A549 (cell line): ENCODE results near the gene CLDN11. TPM values are rescaled to one million over a fixed set of nuclear protein-coding genes. Genes with fewer than 3 reads are reported as not detected.
A peak's percentile ranks its signal among the peaks of the same experiment; 100 is the strongest.

Experiments used
- ATAC-seq, 2 experiments: fragments of 200-7000 bp in 1 of 2; fragments of >200 bp in 1 of 2; cut with Nextera tagmentation in 1 of 2; cut with Tn5 transposase in 1 of 2; 3 replicates each; pipeline versions ENCODE4 v1.8.0 to v1.9.1; 2018 to 2020; ENCODE audit warnings: mild to moderate bottlenecking in 1 of 2, moderate library complexity in 1 of 2
- CTCF ChIA-PET: fragments of 300-600 bp; sonication (Branson Sonifier 250); formaldehyde crosslinking; extraction: SDS; loops from one replicate; lab custom pipeline; 2021; ENCODE audit warnings: antibody characterized with exemption, inconsistent platforms; lab: Yijun Ruan, JAX
- POLR2A ChIA-PET: fragments of 350-600 bp; formaldehyde crosslinking; extraction: SDS; loops from one replicate; lab custom pipeline; 2021; ENCODE audit warnings: antibody characterized with exemption, inconsistent platforms; lab: Yijun Ruan, JAX
- DNase-seq, 2 experiments: peaks; one replicate each; pipeline versions ENCODE4 v3.0.0 to v3.0.0-alpha.2; 2011 to 2016; ENCODE audit warnings: low read depth in 1 of 2, low spot score in 1 of 2
- FAIRE-seq: peaks from 2 replicates; lab custom pipeline; 2011; peaks lifted over from hg19 to GRCh38; lab: Jason Lieb, UNC
- H3K27ac ChIP-seq, 2 experiments: fragments of >200 bp; sonication (Bioruptor Twin); formaldehyde crosslinking; 3 replicates each; pipeline ENCODE4 v1.5.1; 2016 to 2017
- H3K4me1 ChIP-seq: fragments of >200 bp; sonication (Bioruptor Twin); formaldehyde crosslinking; 3 replicates; pipeline ENCODE4 v1.6.1; 2016
- H3K4me2 ChIP-seq: fragments of >200 bp; sonication (Bioruptor Twin); formaldehyde crosslinking; 3 replicates; pipeline ENCODE4 v1.6.1; 2016
- H3K4me3 ChIP-seq: fragments of >200 bp; sonication (Bioruptor Twin); formaldehyde crosslinking; 3 replicates; pipeline ENCODE4 v1.5.1; 2016
- H3K9me3 ChIP-seq: fragments of >200 bp; sonication (Bioruptor Twin); formaldehyde crosslinking; 3 replicates; pipeline ENCODE4 v1.6.1; 2016
- ATOH8 ChIP-seq: fragments of 250-450 bp; sonication (Bioruptor Pico); IDR thresholded peaks from 2 replicates; pipeline ENCODE4 v1.5.0; 2020; ENCODE audit warnings: low read depth, mild to moderate bottlenecking, moderate library complexity
- BHLHE40 ChIP-seq: IDR thresholded peaks from 2 replicates; pipeline ENCODE4 v1.6.1; 2012; ENCODE audit warnings: low read depth, low read length, inconsistent platforms
- CEBPB ChIP-seq, 2 experiments: fragments of >200 bp in 1 of 2; sonication (Bioruptor Twin) in 1 of 2; formaldehyde crosslinking in 1 of 2; IDR thresholded peaks; 2 replicates each; pipeline ENCODE4 v1.6.1; 2012 to 2016
- ELK1 ChIP-seq: fragments of 150-350 bp; IDR thresholded peaks from 2 replicates; pipeline ENCODE4 v1.6.1; 2014; ENCODE audit warnings: low read depth, mild to moderate bottlenecking, low read length
- ESRRA ChIP-seq: fragments of 150-350 bp; IDR thresholded peaks from 2 replicates; pipeline ENCODE4 v1.6.1; 2014; ENCODE audit warnings: mild to moderate bottlenecking, low read length, borderline replicate concordance
- FOXS1 ChIP-seq: fragments of 250-450 bp; sonication (Bioruptor Pico); IDR thresholded peaks from 2 replicates; pipeline ENCODE4 v1.5.0; 2020; ENCODE audit warnings: mild to moderate bottlenecking, moderate library complexity
- GATA3 ChIP-seq: IDR thresholded peaks from 2 replicates; pipeline ENCODE4 v1.6.1; 2012; ENCODE audit warnings: borderline replicate concordance
- HDAC2 ChIP-seq: fragments of 200-600 bp; sonication (generic); IDR thresholded peaks from 2 replicates; pipeline ENCODE4 v1.6.1; 2016
- HEYL ChIP-seq: fragments of 250-450 bp; sonication (Bioruptor Pico); IDR thresholded peaks from 2 replicates; pipeline ENCODE4 v1.8.0; 2021; ENCODE audit warnings: mild to moderate bottlenecking, moderate library complexity
- JUN ChIP-seq, 2 experiments: fragments of >200 bp; sonication (Bioruptor Twin); formaldehyde crosslinking; IDR thresholded peaks; 2 replicates in 1 of 2; 3 replicates in 1 of 2; pipeline ENCODE4 v1.6.1; 2016 to 2017
- KDM1A ChIP-seq: fragments of 200-600 bp; sonication (generic); IDR thresholded peaks from 2 replicates; pipeline ENCODE4 v1.6.1; 2016; ENCODE audit warnings: low read depth, mild to moderate bottlenecking
- NR3C1 ChIP-seq: fragments of >200 bp; sonication (Bioruptor Twin); formaldehyde crosslinking; IDR thresholded peaks from 3 replicates; pipeline ENCODE4 v1.6.1; 2017
- SREBF2 ChIP-seq: fragments of 450-650 bp; IDR thresholded peaks from 2 replicates; pipeline ENCODE4 v1.6.1; 2014; ENCODE audit warnings: mild to moderate bottlenecking, moderate library complexity
- TFCP2L1 ChIP-seq: fragments of 250-450 bp; sonication (Bioruptor Pico); IDR thresholded peaks from 2 replicates; pipeline ENCODE4 v1.5.0; 2021; ENCODE audit warnings: mild to moderate bottlenecking
- USF2 ChIP-seq: fragments of 450-650 bp; IDR thresholded peaks from 2 replicates; pipeline ENCODE4 v1.6.1; 2014; ENCODE audit warnings: antibody characterized with exemption
- ZFP36 ChIP-seq: fragments of 450-650 bp; IDR thresholded peaks from 2 replicates; pipeline ENCODE4 v1.6.1; 2014; ENCODE audit warnings: borderline replicate concordance; ENCODE audit not compliant: partially characterized antibody
- ZNF302 ChIP-seq: fragments of 250-450 bp; sonication (Bioruptor Pico); IDR thresholded peaks from 2 replicates; pipeline ENCODE4 v1.9.0; 2021; ENCODE audit warnings: inconsistent platforms, mild to moderate bottlenecking, moderate library complexity
- WGBS: methylation state at CpG from one replicate; pipeline ENCODE4 v1.1.6; 2017; ENCODE audit errors: missing lambda C conversion rate; 5-methylcytosine and 5-hydroxymethylcytosine counted together
- polyA plus RNA-seq, 4 experiments: library from polyadenylated mRNA; depleted of rRNA in 3 of 4; stranded (reverse); fragments of >200 nt; fragmentation: RNase III in 1 of 4; extraction: RNeasy Plus Mini Kit Qiagen cat#74134 plus additional on column Dnase treatment in 1 of 4; gene quantifications; 2 replicates in 3 of 4; 3 replicates in 1 of 4; pipeline ENCODE4 v1.2.3, GENCODE V29; 2011 to 2017
- TF ChIP-seq, protein P1 (sequence below): fragments of >200 bp; sonication (Bioruptor Twin); formaldehyde crosslinking; IDR thresholded peaks from 2 replicates; pipeline ENCODE4 v1.6.1; 2016

The CLDN11 gene
- polyA plus RNA-seq, 2 of the 4 experiments (the other 2 are of a cell fraction): 0.44 to 0.56 TPM

DNA sequence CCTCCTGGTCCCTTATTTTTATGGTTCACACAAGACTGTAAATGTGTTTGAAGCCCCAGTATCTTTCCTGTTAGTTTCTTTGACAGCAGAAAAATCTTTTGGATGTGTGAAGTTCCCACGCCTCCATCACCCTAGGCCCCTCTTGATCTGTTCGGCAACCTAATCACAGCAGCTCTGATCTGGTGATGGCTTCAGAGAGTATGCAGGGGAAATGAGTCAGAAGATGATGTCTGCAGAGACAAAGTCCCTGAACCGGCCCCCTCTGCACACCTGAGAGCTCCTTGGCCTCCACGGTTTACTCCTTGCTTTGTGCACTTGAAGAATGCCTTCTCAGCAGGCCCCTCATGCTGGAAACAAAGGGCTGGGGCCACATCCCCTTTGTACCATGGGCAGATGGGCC lies 63.5 kb downstream of the CLDN11 start:
- no peak for ATAC-seq
- no peaks in the 10 kb centered on the region for H3K4me1 ChIP-seq
- no peak for TF ChIP-seq TFCP2L1 (CRISPR knock-in tag)
- no peak for TF ChIP-seq JUN (IDR thresholded peaks at IDR 0.05)
- no peak for TF ChIP-seq FOXS1
- TF ChIP-seq HEYL (CRISPR knock-in tag): no peak
- TF ChIP-seq ZNF302: no peak
- no peak for TF ChIP-seq ZFP36
- no peak for TF ChIP-seq CEBPB (IDR thresholded peaks at IDR 0.05)
- TF ChIP-seq SREBF2: no peak
- no peak for TF ChIP-seq BHLHE40
- no peak for TF ChIP-seq USF2
- no peak for TF ChIP-seq ELK1
- no peak for TF ChIP-seq ESRRA
- no peak for TF ChIP-seq NR3C1
- TF ChIP-seq GATA3: no peak
- TF ChIP-seq HDAC2: no peak
- no peak for TF ChIP-seq KDM1A
- TF ChIP-seq ATOH8: no peak
- no peak overlapping the region for H3K4me3 ChIP-seq
- POLR2A ChIA-PET: no interaction called here
- H3K27ac ChIP-seq: no peak overlapping the region
- CTCF ChIA-PET: interaction anchor here (0.6 kb wide), 1 partner anchor 82 kb away, joined by 3 read pairs; no protein-coding TSS in a partner anchor
- H3K4me2 ChIP-seq: no peak overlapping the region
- 84% methylated on average over 4 of the region's 4 CpGs for WGBS
- no peaks in the 10 kb centered on the region for H3K9me3 ChIP-seq
- no peak for DNase-seq
- no peak for FAIRE-seq

- H3K4me1 ChIP-seq: peaks cover 6% of the 10 kb centered on the region
- POLR2A ChIA-PET: no interaction called here
- peak; percentile 80 to 87 for ATAC-seq
- no peak overlapping the region for H3K27ac ChIP-seq
- FAIRE-seq: no peak
- DNase-seq: peak in 1 of 2 experiments; percentile 20
- 0 out of 3 replicates have a peak, but pooled peaks cover 3% of the 10 kb centered on the region for H3K9me3 ChIP-seq
- H3K4me2 ChIP-seq: no peak overlapping the region
- 47% methylated on average over 5 of the region's 5 CpGs for WGBS
- TF ChIP-seq, protein P1, sequence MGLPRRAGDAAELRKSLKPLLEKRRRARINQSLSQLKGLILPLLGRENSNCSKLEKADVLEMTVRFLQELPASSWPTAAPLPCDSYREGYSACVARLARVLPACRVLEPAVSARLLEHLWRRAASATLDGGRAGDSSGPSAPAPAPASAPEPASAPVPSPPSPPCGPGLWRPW: no peak
- TF ChIP-seq, all 56 proteins: peak for 0
- H3K4me3 ChIP-seq: no peak overlapping the region
- CTCF ChIA-PET: no interaction called here
Measured at GRCh38 chr3:170483485-170484262, 65.0 kb downstream of the CLDN11 start.

Other genes with a start within 250 kb of the CLDN11 start
- gene PHC3, start 237.1 kb upstream of the CLDN11 start, polyA plus RNA-seq (2011; rRNA removed): 49.1 and 68.8 TPM in 2 replicates
- 9.6 to 10.8 TPM (median 10.4 TPM) in 3 replicates for gene PHC3, start 237.1 kb upstream of the CLDN11 start, polyA plus RNA-seq (2017; fragmentation: RNase III; extraction: RNeasy Plus Mini Kit Qiagen cat#74134 plus additional on column Dnase treatment)
- 31.2 and 52.6 TPM in 2 replicates for gene PRKCI, start 196.4 kb upstream of the CLDN11 start, polyA plus RNA-seq (2011; rRNA removed)
- gene PRKCI, start 196.4 kb upstream of the CLDN11 start, polyA plus RNA-seq (2017; fragmentation: RNase III; extraction: RNeasy Plus Mini Kit Qiagen cat#74134 plus additional on column Dnase treatment): 19.2 to 20.8 TPM (median 19.7 TPM) in 3 replicates
- gene SKIL, start 61.2 kb upstream of the CLDN11 start, polyA plus RNA-seq (2011; rRNA removed): 53.7 and 64.2 TPM in 2 replicates
- 39.6 to 43.8 TPM (median 40.3 TPM) in 3 replicates for gene SKIL, start 61.2 kb upstream of the CLDN11 start, polyA plus RNA-seq (2017; fragmentation: RNase III; extraction: RNeasy Plus Mini Kit Qiagen cat#74134 plus additional on column Dnase treatment)
- not detected in 2 replicates for gene SLC7A14, start 167.2 kb downstream of the CLDN11 start, polyA plus RNA-seq (2011; rRNA removed)
- not detected in 3 replicates for gene SLC7A14, start 167.2 kb downstream of the CLDN11 start, polyA plus RNA-seq (2017; fragmentation: RNase III; extraction: RNeasy Plus Mini Kit Qiagen cat#74134 plus additional on column Dnase treatment)